GM19025 (cell line): ENCODE measurements around the gene SYNE3.
A peak's percentile ranks its signal among the peaks of the same experiment; 100 is the strongest.

Experiments used
- ATAC-seq: cut with Tn5 transposase; IDR thresholded peaks from one replicate; pipeline ENCODE4 v1.9.1; 2021; ENCODE audit warnings: mild to moderate bottlenecking, low read depth, moderate library complexity; ENCODE audit not compliant: unreplicated experiment

The SYNE3 gene

DNA sequence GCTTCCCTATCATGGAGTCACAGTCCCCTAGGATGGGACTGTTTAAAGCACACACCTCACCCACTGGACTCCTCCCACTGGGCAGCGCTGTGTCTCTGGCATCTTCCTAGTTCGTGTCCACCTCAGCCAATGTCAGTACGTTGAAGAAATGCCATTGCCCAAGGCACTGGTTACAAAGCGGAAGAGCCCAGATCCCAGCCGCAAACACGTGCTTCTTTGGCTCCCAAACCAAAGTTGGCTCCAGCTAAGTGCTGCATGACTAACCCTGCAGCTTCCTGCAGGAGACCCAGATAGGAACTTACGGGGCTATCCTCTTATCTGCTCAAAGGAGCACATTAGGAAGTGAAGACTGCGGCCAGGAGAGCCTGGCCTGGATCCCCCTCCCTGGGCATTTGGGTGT is 9.3 kb downstream of the SYNE3 start:
- no peak for ATAC-seq

- peak; percentile 54 for ATAC-seq
These were observed 11.3 kb downstream of the SYNE3 start for GRCh38 chr14:95505030-95505589.

GRCh38 chr14:95504135-95505029 is 12.1 kb downstream of the SYNE3 start:
- ATAC-seq = no peak

- peak; percentile 47 for ATAC-seq
These were observed 12.9 kb downstream of the SYNE3 start for GRCh38 chr14:95503365-95504134.

- ATAC-seq = no peak
These were observed 14.0 kb downstream of the SYNE3 start for GRCh38 chr14:95502381-95502950.

DNA sequence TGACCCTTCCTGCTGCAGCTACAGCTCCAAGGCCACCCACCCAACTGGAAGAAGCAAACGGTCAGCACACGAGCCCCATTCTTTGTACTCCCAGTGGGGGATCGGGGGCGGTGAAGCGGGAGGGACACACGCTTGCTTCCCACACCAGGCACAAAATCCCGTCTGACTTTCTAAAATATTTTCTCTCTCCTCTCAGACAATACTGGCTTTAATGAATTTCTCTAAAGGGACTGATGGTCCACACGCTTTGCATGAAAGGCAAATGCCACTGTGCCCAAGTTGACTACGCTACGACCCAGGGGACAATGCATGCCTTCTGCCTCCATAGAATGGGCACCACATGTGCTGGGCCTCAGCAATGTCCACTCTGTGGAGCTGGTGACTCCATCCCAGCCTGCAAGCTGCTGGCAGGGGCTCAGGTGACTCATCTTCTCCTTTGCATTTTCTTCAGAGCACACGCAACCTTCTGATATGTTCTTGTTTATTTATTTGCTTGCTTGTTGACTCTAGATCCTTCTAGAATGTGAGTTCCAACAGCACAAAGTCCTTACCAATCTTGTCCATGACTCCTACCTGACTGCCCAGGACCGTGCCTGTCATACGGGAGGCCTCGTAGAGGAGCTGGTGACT is 15.6 kb downstream of the SYNE3 start:
- ATAC-seq = no peak

DNA sequence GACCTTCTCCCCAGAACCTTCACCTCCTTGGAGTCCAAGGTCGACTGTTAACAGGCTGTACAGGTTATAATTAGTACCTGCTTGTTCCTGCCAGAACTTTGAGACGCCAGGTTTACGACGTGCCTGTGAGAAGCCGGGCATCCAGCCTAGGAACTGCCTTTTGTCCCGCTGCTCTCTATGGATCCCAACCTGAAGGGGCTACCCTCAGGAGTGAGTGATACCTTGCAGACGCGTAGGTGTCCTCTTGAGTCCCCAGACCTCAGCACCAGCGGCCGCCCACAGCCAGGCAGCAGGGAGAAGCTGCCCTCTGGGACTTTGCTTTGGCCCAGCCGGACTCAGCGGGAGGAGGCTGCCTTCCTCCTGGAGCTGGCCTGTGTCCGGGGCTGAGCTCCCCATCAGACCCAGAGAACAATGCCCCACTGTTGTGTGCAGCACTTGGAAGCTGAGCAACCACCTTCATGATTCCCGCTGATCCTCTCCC is 16.2 kb downstream of the SYNE3 start:
- no peak for ATAC-seq

GRCh38 chr14:95499354-95499750 is 17.1 kb downstream of the SYNE3 start:
- ATAC-seq = no peak

- no peak for ATAC-seq
These were observed 17.7 kb downstream of the SYNE3 start for GRCh38 chr14:95498622-95499353.

GRCh38 chr14:95497561-95498011 is 18.9 kb downstream of the SYNE3 start:
- no peak for ATAC-seq

DNA sequence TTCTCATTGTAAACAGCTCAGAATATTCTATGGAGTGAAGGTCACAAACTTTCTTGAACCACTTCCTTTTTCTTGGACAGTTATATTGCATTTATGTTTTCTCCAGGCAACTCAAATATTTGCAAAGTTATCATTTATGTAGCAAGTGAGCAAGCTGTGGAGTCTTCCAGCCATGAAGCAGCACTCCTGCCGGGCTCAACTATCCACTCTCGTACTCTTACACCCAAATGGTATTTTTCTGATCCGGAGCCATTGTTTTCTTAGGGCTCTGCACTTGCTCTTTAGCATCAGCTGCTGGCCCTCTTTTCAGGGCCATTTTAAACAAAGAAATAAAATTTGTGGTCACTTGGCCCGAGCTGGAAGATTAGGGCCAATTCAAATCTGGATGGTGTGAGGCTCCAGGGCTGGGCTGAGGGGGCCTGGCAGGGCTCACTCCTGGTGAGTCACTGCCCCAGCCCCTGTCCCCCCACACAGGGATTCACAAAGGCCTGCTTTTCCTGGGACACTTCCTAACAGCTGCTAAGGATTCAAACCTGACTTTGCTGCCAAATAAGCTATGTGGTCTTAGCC is 19.7 kb downstream of the SYNE3 start:
- no peak for ATAC-seq

GRCh38 chr14:95496111-95496681 is 20.3 kb downstream of the SYNE3 start:
- no peak for ATAC-seq

DNA sequence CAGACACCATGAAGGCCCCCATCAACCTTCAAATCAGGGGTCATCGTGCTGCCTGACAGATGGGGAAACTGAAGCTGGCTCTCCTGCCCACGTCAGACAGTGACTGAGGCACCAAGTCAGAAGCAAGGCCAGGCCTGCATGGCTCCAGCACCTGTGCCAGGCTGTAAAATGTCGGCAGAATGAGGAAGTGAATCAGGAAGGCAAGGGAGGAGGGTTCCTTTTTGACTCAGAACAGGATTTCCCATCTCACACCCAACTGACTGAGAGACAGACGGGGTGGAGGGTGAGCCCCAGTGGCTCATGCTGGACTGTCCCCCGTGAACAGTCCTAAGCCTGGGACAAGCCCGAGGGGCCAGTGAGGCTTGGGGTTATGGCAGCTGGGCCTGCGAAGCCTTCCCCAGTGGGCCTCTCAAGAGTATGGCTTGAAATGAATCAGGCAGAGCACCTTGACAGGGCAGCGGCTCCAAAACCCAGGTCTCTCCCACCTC is 20.9 kb downstream of the SYNE3 start:
- peak; percentile 90 for ATAC-seq

GRCh38 chr14:95495076-95495475 is 21.4 kb downstream of the SYNE3 start:
- no peak for ATAC-seq

GRCh38 chr14:95494456-95494855 is 22.0 kb downstream of the SYNE3 start:
- no peak for ATAC-seq

GRCh38 chr14:95493976-95494375 is 22.5 kb downstream of the SYNE3 start:
- no peak for ATAC-seq

DNA sequence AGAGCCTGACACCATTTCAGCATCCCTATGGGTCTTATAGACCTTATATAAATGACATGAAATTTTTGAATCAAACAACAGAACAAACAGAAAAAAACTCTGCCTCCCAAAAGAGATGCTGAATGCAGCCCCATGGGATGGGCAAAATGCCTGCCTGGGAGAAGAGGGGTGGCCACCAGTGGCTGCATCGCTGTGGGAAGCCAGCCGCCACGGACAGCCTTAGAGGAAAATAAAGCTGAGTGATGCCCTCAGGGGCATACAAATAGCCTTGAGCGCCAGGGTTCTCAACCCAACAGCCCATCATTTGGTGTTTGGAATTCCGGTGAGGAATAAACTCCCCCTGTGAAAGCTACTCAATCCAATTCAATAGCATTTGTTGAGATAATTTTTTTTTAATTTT is 22.9 kb downstream of the SYNE3 start:
- no peak for ATAC-seq

GRCh38 chr14:95491936-95492608 is 24.4 kb downstream of the SYNE3 start:
- no peak for ATAC-seq
